Measurements from ENCODE around the gene PTPRN2.

PTPRN2 gene

GRCh38 chr7:157821959-157822687 is 765.5 kb downstream of the PTPRN2 start:
- Histone ChIP-seq H3K4me1 (ENCODE audit: control insufficient read depth in 5 of 5, insufficient read depth in 5 of 5, low read length in 5 of 5) (no peaks in the 10 kb centered on the region), H3K27me3 (ENCODE audit: control insufficient read depth in 5 of 5, insufficient read depth in 4 of 5, low read length in 5 of 5) (peaks cover 0 to 9% (median 4%) of the 10 kb centered on the region in 5 donors), H3K27ac (ENCODE audit: low read depth, low read length) (no peak overlapping the region), H3K9ac (ENCODE audit: low read length in 5 of 5) (no peak overlapping the region), H3K36me3 (ENCODE audit: control insufficient read depth in 5 of 5, insufficient read depth in 5 of 5, low read length in 5 of 5) (no peaks in the 10 kb centered on the region), H3K9me3 (ENCODE audit: control insufficient read depth in 5 of 5, low read length in 5 of 5) (no peaks in the 10 kb centered on the region), H3K4me3 (ENCODE audit: low read depth in 1 of 5, low read length in 5 of 5) (no peak overlapping the region)

DNA sequence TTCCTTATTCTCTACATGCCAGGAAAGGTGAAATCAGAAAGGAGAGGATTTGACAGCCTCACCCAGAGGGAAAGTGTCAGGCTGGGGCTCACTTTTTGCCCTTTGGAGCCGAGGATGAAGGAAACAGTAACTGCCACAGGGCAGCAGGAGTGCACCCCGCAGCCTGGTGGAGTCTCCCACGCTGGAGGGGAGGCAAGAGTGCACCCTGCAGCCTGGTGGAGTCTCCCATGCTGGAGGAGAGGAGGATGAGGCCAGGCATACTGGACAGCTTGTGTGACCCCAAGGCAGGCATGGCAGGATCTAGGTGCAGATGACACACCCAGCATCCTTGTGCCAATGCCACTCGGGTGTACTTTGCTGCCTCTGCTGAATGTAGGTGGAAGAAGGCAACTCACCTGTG is 766.8 kb downstream of the PTPRN2 start:
- Histone ChIP-seq H3K9me3 (ENCODE audit: control insufficient read depth in 5 of 5, low read length in 5 of 5) (no peaks in the 10 kb centered on the region), H3K27ac (ENCODE audit: low read depth, low read length) (no peak overlapping the region), H3K27me3 (ENCODE audit: control insufficient read depth in 5 of 5, insufficient read depth in 4 of 5, low read length in 5 of 5) (peaks cover 0 to 9% (median 4%) of the 10 kb centered on the region in 5 donors), H3K4me3 (ENCODE audit: low read depth in 1 of 5, low read length in 5 of 5) (no peak overlapping the region), H3K36me3 (ENCODE audit: control insufficient read depth in 5 of 5, insufficient read depth in 5 of 5, low read length in 5 of 5) (no peaks in the 10 kb centered on the region), H3K9ac (ENCODE audit: low read length in 5 of 5) (no peak overlapping the region), H3K4me1 (ENCODE audit: control insufficient read depth in 5 of 5, insufficient read depth in 5 of 5, low read length in 5 of 5) (no peaks in the 10 kb centered on the region)

GRCh38 chr7:157819455-157819807 is 768.2 kb downstream of the PTPRN2 start:
- no peaks in the 10 kb centered on the region for H3K4me1 ChIP-seq (ENCODE audit: control insufficient read depth in 5 of 5, insufficient read depth in 5 of 5, low read length in 5 of 5)
- H3K4me3 ChIP-seq (ENCODE audit: low read depth in 1 of 5, low read length in 5 of 5), result no peak overlapping the region
- no peak overlapping the region for H3K9ac ChIP-seq (ENCODE audit: low read length in 5 of 5)
- no peak overlapping the region for H3K27ac ChIP-seq (ENCODE audit: low read depth, low read length)
- peaks cover 0 to 10% (median 4%) of the 10 kb centered on the region in 5 donors for H3K27me3 ChIP-seq (ENCODE audit: control insufficient read depth in 5 of 5, insufficient read depth in 4 of 5, low read length in 5 of 5)
- no peaks in the 10 kb centered on the region for H3K36me3 ChIP-seq (ENCODE audit: control insufficient read depth in 5 of 5, insufficient read depth in 5 of 5, low read length in 5 of 5)
- no peaks in the 10 kb centered on the region for H3K9me3 ChIP-seq (ENCODE audit: control insufficient read depth in 5 of 5, low read length in 5 of 5)

GRCh38 chr7:157818701-157819454 is 768.7 kb downstream of the PTPRN2 start:
- H3K4me1 ChIP-seq (ENCODE audit: control insufficient read depth in 5 of 5, insufficient read depth in 5 of 5, low read length in 5 of 5), result no peaks in the 10 kb centered on the region
- no peaks in the 10 kb centered on the region for H3K9me3 ChIP-seq (ENCODE audit: control insufficient read depth in 5 of 5, low read length in 5 of 5)
- H3K36me3 ChIP-seq (ENCODE audit: control insufficient read depth in 5 of 5, insufficient read depth in 5 of 5, low read length in 5 of 5), result no peaks in the 10 kb centered on the region
- peaks cover 0 to 10% (median 4%) of the 10 kb centered on the region in 5 donors for H3K27me3 ChIP-seq (ENCODE audit: control insufficient read depth in 5 of 5, insufficient read depth in 4 of 5, low read length in 5 of 5)
- no peak overlapping the region for H3K27ac ChIP-seq (ENCODE audit: low read depth, low read length)
- H3K4me3 ChIP-seq (ENCODE audit: low read depth in 1 of 5, low read length in 5 of 5), result no peak overlapping the region
- H3K9ac ChIP-seq (ENCODE audit: low read length in 5 of 5), result no peak overlapping the region

- Histone ChIP-seq H3K4me1 (ENCODE audit: control insufficient read depth in 5 of 5, insufficient read depth in 5 of 5, low read length in 5 of 5) (no peaks in the 10 kb centered on the region), H3K27me3 (ENCODE audit: control insufficient read depth in 5 of 5, insufficient read depth in 4 of 5, low read length in 5 of 5) (peaks cover 0 to 10% (median 4%) of the 10 kb centered on the region in 5 donors), H3K9ac (ENCODE audit: low read length in 5 of 5) (no peak overlapping the region), H3K4me3 (ENCODE audit: low read depth in 1 of 5, low read length in 5 of 5) (no peak overlapping the region), H3K9me3 (ENCODE audit: control insufficient read depth in 5 of 5, low read length in 5 of 5) (peaks cover 0 to under 1% (median 0%) of the 10 kb centered on the region in 5 donors), H3K27ac (ENCODE audit: low read depth, low read length) (no peak overlapping the region), H3K36me3 (ENCODE audit: control insufficient read depth in 5 of 5, insufficient read depth in 5 of 5, low read length in 5 of 5) (no peaks in the 10 kb centered on the region)
Measured at GRCh38 chr7:157817944-157818700, 769.5 kb downstream of the PTPRN2 start.

- Histone ChIP-seq H3K36me3 (ENCODE audit: control insufficient read depth in 5 of 5, insufficient read depth in 5 of 5, low read length in 5 of 5) (no peaks in the 10 kb centered on the region), H3K9me3 (ENCODE audit: control insufficient read depth in 5 of 5, low read length in 5 of 5) (peaks cover 0 to 2% (median 0%) of the 10 kb centered on the region in 5 donors), H3K4me1 (ENCODE audit: control insufficient read depth in 5 of 5, insufficient read depth in 5 of 5, low read length in 5 of 5) (no peaks in the 10 kb centered on the region), H3K4me3 (ENCODE audit: low read depth in 1 of 5, low read length in 5 of 5) (no peak overlapping the region), H3K9ac (ENCODE audit: low read length in 5 of 5) (no peak overlapping the region), H3K27ac (ENCODE audit: low read depth, low read length) (no peak overlapping the region), H3K27me3 (ENCODE audit: control insufficient read depth in 5 of 5, insufficient read depth in 4 of 5, low read length in 5 of 5) (peaks cover 0 to 10% (median 4%) of the 10 kb centered on the region in 5 donors)
Measured at GRCh38 chr7:157817433-157817832, 770.2 kb downstream of the PTPRN2 start.

- no peak overlapping the region for H3K9ac ChIP-seq (ENCODE audit: low read length in 5 of 5)
- H3K9me3 ChIP-seq (ENCODE audit: control insufficient read depth in 5 of 5, low read length in 5 of 5), result peaks cover 0 to 2% (median 0%) of the 10 kb centered on the region in 5 donors
- H3K36me3 ChIP-seq (ENCODE audit: control insufficient read depth in 5 of 5, insufficient read depth in 5 of 5, low read length in 5 of 5), result no peaks in the 10 kb centered on the region
- no peak overlapping the region for H3K4me3 ChIP-seq (ENCODE audit: low read depth in 1 of 5, low read length in 5 of 5)
- H3K4me1 ChIP-seq (ENCODE audit: control insufficient read depth in 5 of 5, insufficient read depth in 5 of 5, low read length in 5 of 5), result no peaks in the 10 kb centered on the region
- peaks cover 0 to 9% (median 4%) of the 10 kb centered on the region in 5 donors for H3K27me3 ChIP-seq (ENCODE audit: control insufficient read depth in 5 of 5, insufficient read depth in 4 of 5, low read length in 5 of 5)
- no peak overlapping the region for H3K27ac ChIP-seq (ENCODE audit: low read depth, low read length)
Measured at GRCh38 chr7:157816526-157817250, 770.9 kb downstream of the PTPRN2 start.

DNA sequence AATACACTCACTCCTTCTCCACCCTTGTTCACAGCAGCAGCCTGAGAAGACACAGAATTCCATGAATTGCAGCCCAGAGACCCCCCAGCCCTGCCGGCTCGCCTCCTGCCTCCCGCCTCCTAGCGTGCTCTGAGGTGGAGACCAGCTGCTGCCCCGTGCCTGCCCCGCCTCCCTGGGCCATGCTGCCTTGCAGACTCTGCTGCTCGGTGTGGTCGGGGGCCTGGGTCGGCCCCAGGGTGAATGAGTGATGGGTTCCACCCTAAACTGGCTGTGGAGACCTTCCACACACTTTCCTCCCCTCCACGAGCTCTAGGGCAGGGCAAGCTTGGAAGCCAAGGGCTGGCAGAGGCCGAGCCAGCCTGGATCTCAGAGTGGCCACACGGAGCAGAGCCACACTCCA is 771.5 kb downstream of the PTPRN2 start:
- Histone ChIP-seq H3K27ac (ENCODE audit: low read depth, low read length) (no peak overlapping the region), H3K9ac (ENCODE audit: low read length in 5 of 5) (no peak overlapping the region), H3K9me3 (ENCODE audit: control insufficient read depth in 5 of 5, low read length in 5 of 5) (peaks cover 0 to 2% (median 0%) of the 10 kb centered on the region in 5 donors), H3K27me3 (ENCODE audit: control insufficient read depth in 5 of 5, insufficient read depth in 4 of 5, low read length in 5 of 5) (peaks cover 0 to 8% (median 4%) of the 10 kb centered on the region in 5 donors), H3K4me3 (ENCODE audit: low read depth in 1 of 5, low read length in 5 of 5) (no peak overlapping the region), H3K36me3 (ENCODE audit: control insufficient read depth in 5 of 5, insufficient read depth in 5 of 5, low read length in 5 of 5) (no peaks in the 10 kb centered on the region), H3K4me1 (ENCODE audit: control insufficient read depth in 5 of 5, insufficient read depth in 5 of 5, low read length in 5 of 5) (no peaks in the 10 kb centered on the region)

GRCh38 chr7:157815706-157816022 is 772.0 kb downstream of the PTPRN2 start:
- Histone ChIP-seq H3K27me3 (ENCODE audit: control insufficient read depth in 5 of 5, insufficient read depth in 4 of 5, low read length in 5 of 5) (peaks cover 0 to 5% (median 4%) of the 10 kb centered on the region in 5 donors), H3K4me3 (ENCODE audit: low read depth in 1 of 5, low read length in 5 of 5) (no peak overlapping the region), H3K36me3 (ENCODE audit: control insufficient read depth in 5 of 5, insufficient read depth in 5 of 5, low read length in 5 of 5) (no peaks in the 10 kb centered on the region), H3K9me3 (ENCODE audit: control insufficient read depth in 5 of 5, low read length in 5 of 5) (peaks cover 0 to 2% (median 0%) of the 10 kb centered on the region in 5 donors), H3K4me1 (ENCODE audit: control insufficient read depth in 5 of 5, insufficient read depth in 5 of 5, low read length in 5 of 5) (no peaks in the 10 kb centered on the region), H3K27ac (ENCODE audit: low read depth, low read length) (no peak overlapping the region), H3K9ac (ENCODE audit: low read length in 5 of 5) (no peak overlapping the region)
